Body of pancreas (tissue), 4 donors: Measurements from ENCODE around the gene DGKI. TPM values are rescaled to one million over a fixed set of nuclear protein-coding genes. Genes with fewer than 3 reads are reported as not detected.
"Not testable (repeated sequence)": the region's sequence is repeated elsewhere in the genome, so short reads cannot be mapped to it uniquely, and the experiment has no call there.

Experiments
- ATAC-seq: fragments of 150-250 bp; one replicate; pipeline ENCODE4 v1.9.1; 2016
- DNase-seq, 4 donors: peaks; one replicate each; pipeline ENCODE4 v3.0.0-alpha.2; 2019
- H3K27ac ChIP-seq, 4 donors: fragments of 200-600 bp; sonication (generic); 1 replicate in 3 of 4; 2 replicates in 1 of 4; pipeline versions ENCODE4 v1.5.1 to v1.6.1; 2016 to 2019; ENCODE audit warnings: mild to moderate bottlenecking in 1 of 4, mixed read lengths in 1 of 4, moderate library complexity in 1 of 4
- H3K27me3 ChIP-seq, 2 donors: fragments of 200-600 bp; sonication (generic); one replicate each; pipeline ENCODE4 v1.6.0; 2016; ENCODE audit warnings: mild to moderate bottlenecking in 1 of 2
- H3K36me3 ChIP-seq, 2 donors: fragments of 200-600 bp; sonication (generic); replicated peaks in 1 of 2; 2 replicates each; pipeline ENCODE4 v1.5.1; 2016; ENCODE audit warnings: low read depth in 2 of 2; ENCODE audit not compliant: insufficient read depth in 1 of 2
- H3K4me1 ChIP-seq: fragments of 200-600 bp; sonication (generic); one replicate; pipeline ENCODE4 v1.6.0; 2016
- H3K4me3 ChIP-seq, 2 donors: fragments of 200-600 bp; sonication (generic); 1 replicate in 1 of 2; 2 replicates in 1 of 2; pipeline ENCODE4 v1.5.1; 2016 to 2019
- H3K9me3 ChIP-seq, 3 donors: fragments of 200-600 bp; sonication (generic); 1 replicate in 2 of 3; 2 replicates in 1 of 3; pipeline ENCODE4 v1.5.1; 2016
- POLR2A ChIP-seq, 3 donors: fragments of 450-650 bp; IDR thresholded peaks; one replicate each; pipeline ENCODE4 v1.6.1; 2016; ENCODE audit warnings: antibody characterized with exemption in 3 of 3, mild to moderate bottlenecking in 2 of 3
- WGBS, 2 donors: methylation state at CpG; one replicate each; pipeline ENCODE4 v1.1.5; 2017; 5-methylcytosine and 5-hydroxymethylcytosine counted together
- intact Hi-C: fragments of 100-400 bp; cut with DNase I; formaldehyde crosslinking; loops from one replicate; pipeline ENCODE4 v1.15.1; 2023
- total RNA-seq, 2 donors: library from RNA; depleted of rRNA; stranded (reverse); fragments of >200 nt; gene quantifications; one replicate each; pipeline ENCODE4 v1.1.0, GENCODE V29; 2016
- TF ChIP-seq, protein P1 (sequence below), 7 experiments: fragments of 450-650 bp in 4 of 7; fragments of 200-600 bp in 3 of 7; sonication (generic) in 3 of 7; IDR thresholded peaks; one replicate each; pipeline ENCODE4 v1.5.1; 2016 to 2019; ENCODE audit warnings: antibody characterized with exemption in 7 of 7

The DGKI gene
- total RNA-seq, 2 donors from 2014 or later = 2.6 TPM; not detected in 1

DNA sequence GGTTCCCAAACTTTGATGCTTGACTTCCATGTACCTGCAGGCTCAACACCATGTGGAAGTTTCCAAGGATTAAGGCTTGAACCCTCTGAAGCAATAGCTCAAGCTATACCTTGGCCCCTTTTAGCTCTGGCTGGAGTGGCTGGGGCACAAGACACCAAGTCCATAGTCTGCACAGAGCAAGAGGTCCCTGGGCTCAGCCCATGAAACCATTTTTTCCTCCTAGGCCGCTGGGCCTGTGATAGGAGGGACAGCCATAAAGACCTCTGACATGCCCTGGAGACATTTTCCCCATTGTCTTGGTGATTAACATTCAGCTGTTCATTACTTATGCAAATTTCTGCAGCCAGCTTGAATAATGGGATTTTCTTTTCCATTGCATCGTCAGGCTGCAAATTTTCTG, 14.4 kb downstream of the DGKI start:
- Histone ChIP-seq H3K9me3 (peaks cover 0 to 18% (median 0%) of the 10 kb centered on the region in 3 donors), H3K36me3 (no peaks in the 10 kb centered on the region), H3K27ac (no peak overlapping the region), H3K27me3 (no peaks in the 10 kb centered on the region), H3K4me3 (no peak overlapping the region), H3K4me1 (no peaks in the 10 kb centered on the region)
- DNase-seq (no peak), ATAC-seq (no peak)
- TF ChIP-seq, protein P1, sequence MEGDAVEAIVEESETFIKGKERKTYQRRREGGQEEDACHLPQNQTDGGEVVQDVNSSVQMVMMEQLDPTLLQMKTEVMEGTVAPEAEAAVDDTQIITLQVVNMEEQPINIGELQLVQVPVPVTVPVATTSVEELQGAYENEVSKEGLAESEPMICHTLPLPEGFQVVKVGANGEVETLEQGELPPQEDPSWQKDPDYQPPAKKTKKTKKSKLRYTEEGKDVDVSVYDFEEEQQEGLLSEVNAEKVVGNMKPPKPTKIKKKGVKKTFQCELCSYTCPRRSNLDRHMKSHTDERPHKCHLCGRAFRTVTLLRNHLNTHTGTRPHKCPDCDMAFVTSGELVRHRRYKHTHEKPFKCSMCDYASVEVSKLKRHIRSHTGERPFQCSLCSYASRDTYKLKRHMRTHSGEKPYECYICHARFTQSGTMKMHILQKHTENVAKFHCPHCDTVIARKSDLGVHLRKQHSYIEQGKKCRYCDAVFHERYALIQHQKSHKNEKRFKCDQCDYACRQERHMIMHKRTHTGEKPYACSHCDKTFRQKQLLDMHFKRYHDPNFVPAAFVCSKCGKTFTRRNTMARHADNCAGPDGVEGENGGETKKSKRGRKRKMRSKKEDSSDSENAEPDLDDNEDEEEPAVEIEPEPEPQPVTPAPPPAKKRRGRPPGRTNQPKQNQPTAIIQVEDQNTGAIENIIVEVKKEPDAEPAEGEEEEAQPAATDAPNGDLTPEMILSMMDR (IDR thresholded peaks at IDR 0.05) = no peak
- TF ChIP-seq POLR2A (IDR thresholded peaks at IDR 0.05) = no peak
- 95 to 98% methylated on average over 2 of the region's 2 CpGs for WGBS, 2 donors
- intact Hi-C loops = no loop called here

DNA sequence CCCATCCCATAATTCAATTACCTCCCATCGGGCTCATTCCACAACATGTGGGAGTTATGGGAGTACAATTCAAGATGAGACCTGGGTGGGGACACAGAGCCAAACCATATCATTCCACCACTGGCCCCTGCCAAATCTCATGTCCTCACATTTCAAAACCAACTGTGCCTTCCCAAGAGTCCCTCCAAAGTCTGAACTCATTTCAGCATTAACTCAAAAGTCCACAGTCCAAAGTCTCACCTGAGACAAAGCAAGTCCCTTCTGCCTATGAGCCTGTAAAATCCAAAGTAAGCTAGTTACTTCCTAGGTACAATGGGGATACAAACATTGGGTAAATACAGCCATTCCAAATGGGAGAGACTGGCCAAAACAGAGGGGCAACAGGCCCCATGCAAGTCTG, 15.2 kb downstream of the DGKI start:
- WGBS, 2 donors = 84 to 100% methylated on average over 1 of the region's 1 CpG
- intact Hi-C loops, H3K36me3 ChIP-seq, H3K27me3 ChIP-seq, H3K4me1 ChIP-seq, H3K27ac ChIP-seq, DNase-seq, H3K4me3 ChIP-seq, ATAC-seq: not testable (repeated sequence)
- H3K9me3 ChIP-seq = peaks cover 0 to 18% (median 0%) of the 10 kb centered on the region in 3 donors

DNA sequence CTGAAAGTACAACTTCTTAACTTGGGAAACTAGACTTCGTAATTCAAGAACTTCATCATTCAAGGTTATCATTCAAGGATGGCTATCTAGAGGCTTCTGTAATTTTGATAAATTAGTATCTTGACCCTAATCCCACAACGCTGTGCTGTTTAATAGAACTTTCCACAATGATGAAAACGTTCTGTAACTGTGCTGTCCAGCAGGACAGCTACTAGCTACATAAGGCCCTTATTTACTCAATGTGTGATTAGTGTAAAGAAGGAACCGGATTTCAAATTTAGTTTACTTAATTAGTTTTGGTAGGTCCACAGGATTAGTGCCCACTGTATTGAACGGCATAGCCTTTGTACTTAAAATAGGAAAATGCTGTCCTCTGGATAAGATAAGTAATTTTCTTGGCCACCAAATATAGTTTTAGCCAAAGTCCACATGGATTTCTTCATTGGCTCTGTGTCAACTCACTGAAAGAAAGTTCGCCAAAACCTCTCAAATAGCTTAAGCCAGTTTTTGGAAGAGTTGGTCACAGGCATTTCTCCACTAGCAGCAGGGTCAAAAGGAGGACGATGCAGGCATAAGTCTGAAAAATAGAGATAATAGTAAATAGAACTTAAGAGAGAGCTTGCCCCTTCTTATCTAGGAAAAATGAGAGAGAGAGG, 17.3 kb downstream of the DGKI start:
- ATAC-seq (no peak), DNase-seq (no peak)
- no peaks in the 10 kb centered on the region for H3K36me3 ChIP-seq
- H3K9me3 ChIP-seq = peaks cover 0 to 18% (median 0%) of the 10 kb centered on the region in 3 donors
- WGBS, 2 donors = 41 to 43% methylated on average over 7 of the region's 7 CpGs
- no peak overlapping the region for H3K4me3 ChIP-seq
- TF ChIP-seq, protein P1 (IDR thresholded peaks at IDR 0.05) = no peak
- no peak for TF ChIP-seq POLR2A (IDR thresholded peaks at IDR 0.05)
- H3K27ac ChIP-seq = no peak overlapping the region
- no peaks in the 10 kb centered on the region for H3K4me1 ChIP-seq
- intact Hi-C loops = no loop called here
- H3K27me3 ChIP-seq = no peaks in the 10 kb centered on the region

DNA sequence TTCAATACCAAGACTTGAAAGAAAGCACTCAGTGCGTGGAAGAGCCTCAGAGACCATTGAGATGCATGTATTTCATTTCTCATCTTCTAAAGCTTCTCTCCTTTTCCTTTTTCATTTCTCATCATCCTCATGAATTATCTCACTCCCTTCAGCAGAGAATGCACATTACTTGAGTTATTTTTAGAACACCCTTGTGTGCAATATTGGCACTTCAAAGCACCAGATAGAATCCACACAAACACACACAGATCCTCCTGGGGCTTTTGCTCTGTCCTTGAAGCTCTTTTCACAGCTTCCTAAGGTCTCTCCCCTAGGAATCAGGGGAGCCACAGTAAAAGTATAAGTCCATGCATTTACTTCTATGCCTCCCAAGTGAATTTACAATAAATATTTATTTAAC, 18.3 kb downstream of the DGKI start:
- Histone ChIP-seq H3K4me1 (no peaks in the 10 kb centered on the region), H3K4me3 (no peak overlapping the region), H3K27ac (no peak overlapping the region), H3K36me3 (no peaks in the 10 kb centered on the region), H3K27me3 (no peaks in the 10 kb centered on the region), H3K9me3 (peaks cover 0 to 16% (median 0%) of the 10 kb centered on the region in 3 donors)
- WGBS, 2 donors = 90 to 100% methylated on average over 1 of the region's 1 CpG
- no peak for TF ChIP-seq POLR2A (IDR thresholded peaks at IDR 0.05)
- TF ChIP-seq, protein P1 (IDR thresholded peaks at IDR 0.05) = no peak
- ATAC-seq = no peak
- no peak for DNase-seq
- intact Hi-C loops = no loop called here

DNA sequence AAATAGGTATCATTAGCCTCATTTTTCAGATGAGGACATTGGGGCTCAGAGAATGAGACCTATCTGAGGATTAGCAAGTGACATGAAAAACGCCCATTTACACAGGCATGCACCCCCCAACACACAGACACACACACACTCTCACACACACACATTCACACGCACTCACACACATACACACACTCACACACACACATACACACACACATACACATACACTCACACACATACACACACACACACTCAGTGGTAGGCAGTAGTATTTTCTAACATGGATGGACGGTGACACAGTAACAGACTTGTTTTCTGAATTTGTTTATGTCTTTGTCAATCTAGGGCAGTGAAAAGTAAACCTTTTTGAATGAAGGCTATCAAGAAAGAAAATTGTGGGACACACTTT, 21.3 kb downstream of the DGKI start:
- H3K4me3 ChIP-seq = no peak overlapping the region
- H3K27me3 ChIP-seq = no peaks in the 10 kb centered on the region
- intact Hi-C loops = no loop called here
- H3K4me1 ChIP-seq = peaks cover 3% of the 10 kb centered on the region
- ATAC-seq (no peak), DNase-seq (no peak)
- TF ChIP-seq, protein P1 (IDR thresholded peaks at IDR 0.05) = no peak
- TF ChIP-seq POLR2A (IDR thresholded peaks at IDR 0.05) = no peak
- no peaks in the 10 kb centered on the region for H3K9me3 ChIP-seq
- WGBS, 2 donors = 78 to 84% methylated on average over 3 of the region's 3 CpGs
- H3K36me3 ChIP-seq = no peaks in the 10 kb centered on the region
- H3K27ac ChIP-seq = no peak overlapping the region
